ENCODE measurements around the gene CAPN12.

DNA sequence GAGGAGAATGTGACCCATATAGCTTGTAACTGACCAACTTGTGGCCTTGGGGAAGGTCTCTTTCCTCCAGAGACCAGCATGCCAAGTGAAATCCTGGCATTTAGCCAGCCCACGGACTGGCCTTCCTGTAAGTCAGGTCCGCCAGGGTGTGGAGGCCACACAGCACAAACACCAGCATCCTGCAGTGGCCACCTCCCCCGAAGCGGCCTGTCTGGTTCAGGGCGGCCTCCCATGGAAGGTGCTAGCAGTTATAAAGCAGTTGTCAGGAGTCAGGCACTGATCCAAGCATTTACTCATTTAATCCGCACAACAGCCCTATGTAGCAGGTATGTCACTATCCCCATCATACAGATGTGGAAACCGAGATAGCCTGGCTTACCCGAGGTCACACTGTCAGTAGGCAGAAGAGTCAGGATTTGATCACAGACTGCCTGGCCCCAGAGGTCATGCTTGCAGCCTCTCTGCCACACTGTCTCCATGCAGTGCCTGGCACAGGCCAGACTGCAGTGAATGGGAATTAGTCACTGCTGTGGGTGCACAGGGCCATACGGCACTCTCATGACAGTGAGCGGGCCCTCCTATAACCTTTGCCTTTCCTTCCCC is 36.7 kb downstream of the CAPN12 start:
- TF ChIP-seq CTCF (IDR thresholded peaks at IDR 0.05) = no peak
- no peak for TF ChIP-seq EP300 (IDR thresholded peaks at IDR 0.05)
